ENCODE measurements around the gene ZBTB5. TPM values are rescaled to one million over a fixed set of nuclear protein-coding genes. Genes with fewer than 3 reads are reported as not detected.

The ZBTB5 gene
- total and polyA plus RNA-seq, 2 of the 4 experiments (the other 2 are of a cell fraction) = 6.3 to 9.1 TPM

DNA sequence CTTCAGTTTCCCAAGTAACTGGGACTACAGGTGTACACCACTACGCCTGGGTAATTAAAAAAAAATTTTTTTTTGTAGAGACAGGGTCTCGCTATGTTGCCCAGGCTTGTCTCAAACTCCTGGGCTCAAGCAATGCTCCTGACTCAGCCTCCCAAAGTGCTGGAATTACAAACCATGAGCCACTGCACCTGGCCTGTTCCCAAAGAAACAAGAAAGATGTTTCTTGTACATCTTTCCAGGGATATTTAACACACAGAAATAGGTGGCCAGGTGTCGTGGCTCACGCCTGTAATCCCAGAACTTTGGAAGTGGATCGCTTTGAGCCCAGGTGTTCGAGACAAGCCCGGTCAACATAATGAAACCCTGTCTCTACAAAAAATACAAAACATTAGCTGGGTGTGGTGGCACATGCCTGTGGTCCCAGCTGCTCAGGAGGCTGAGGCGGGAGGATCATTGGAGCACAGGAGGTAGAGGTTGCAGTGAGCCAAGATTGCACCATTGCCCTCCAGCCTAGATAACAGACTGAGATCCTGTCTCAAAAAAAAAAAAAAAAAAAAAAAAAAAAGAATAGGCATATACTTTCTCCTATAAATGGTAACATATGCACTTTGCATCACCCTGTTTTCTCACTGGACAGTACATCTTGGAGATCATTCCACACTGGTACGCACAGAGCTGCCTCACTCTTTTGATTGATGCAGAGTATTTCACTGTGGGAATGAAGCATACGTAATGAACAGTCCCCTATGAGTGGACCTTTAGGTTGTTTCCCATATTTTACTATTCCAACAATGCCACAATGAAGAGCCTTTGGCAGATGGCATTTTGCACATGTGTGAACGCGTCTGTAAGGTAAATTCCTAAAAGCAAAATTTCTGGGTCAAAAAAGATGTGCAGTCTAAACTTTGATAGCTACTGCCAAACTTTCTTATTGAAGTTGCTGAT lies 44.7 kb downstream of the ZBTB5 start (continued):
- TF ChIP-seq, protein P1, sequence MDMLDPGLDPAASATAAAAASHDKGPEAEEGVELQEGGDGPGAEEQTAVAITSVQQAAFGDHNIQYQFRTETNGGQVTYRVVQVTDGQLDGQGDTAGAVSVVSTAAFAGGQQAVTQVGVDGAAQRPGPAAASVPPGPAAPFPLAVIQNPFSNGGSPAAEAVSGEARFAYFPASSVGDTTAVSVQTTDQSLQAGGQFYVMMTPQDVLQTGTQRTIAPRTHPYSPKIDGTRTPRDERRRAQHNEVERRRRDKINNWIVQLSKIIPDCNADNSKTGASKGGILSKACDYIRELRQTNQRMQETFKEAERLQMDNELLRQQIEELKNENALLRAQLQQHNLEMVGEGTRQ (IDR thresholded peaks at IDR 0.05; ENCODE audit: low read depth, low read length) = no peak

DNA sequence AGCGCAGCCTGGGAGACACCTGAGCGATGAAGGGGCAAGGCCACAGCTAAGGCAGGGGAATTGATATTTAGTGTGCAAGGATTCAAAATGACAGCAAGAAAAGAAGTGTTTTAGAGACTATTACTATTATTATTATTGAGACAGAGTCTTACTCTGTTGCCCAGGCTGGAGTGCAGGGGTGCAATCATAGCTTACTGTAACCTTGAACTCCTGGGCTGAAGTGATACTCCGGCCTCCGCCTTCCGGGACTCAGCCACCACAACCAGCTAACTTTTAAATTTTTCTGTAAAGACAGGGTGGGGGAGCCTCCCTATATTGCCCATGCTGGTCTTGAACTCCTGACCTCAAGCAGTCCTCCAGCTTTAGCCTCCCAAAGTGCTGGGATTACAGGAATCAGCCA lies 46.0 kb downstream of the ZBTB5 start:
- intact Hi-C loops (cut with micrococcal nuclease) (loop anchor here (5.0 kb wide), 1 partner anchor 43 kb away; no protein-coding TSS in a partner anchor), dilution Hi-C loops (cut with HindIII; ENCODE audit: low sequenced_read_pairs, unreplicated experiment) (no loop called here), in situ Hi-C loops (cut with MboI; ENCODE audit: low sequenced_read_pairs) (no loop called here)
- no peak overlapping the region for H3K23ac ChIP-seq (ENCODE audit: low read depth, low read length)
- H2BK5ac ChIP-seq (ENCODE audit: low read depth, low read length, poor library complexity, severe bottlenecking) = no peak overlapping the region
- TF ChIP-seq POLR2A (IDR thresholded peaks at IDR 0.05; ENCODE audit: low read depth, low read length) = no peak
- peaks cover 9% of the 10 kb centered on the region for H3K4me1 ChIP-seq (ENCODE audit: control insufficient read depth, insufficient read depth, low read length)
- ChIA-PET CTCF (no interaction called here), POLR2A (ENCODE audit: unreplicated experiment) (no interaction called here)
- no peak overlapping the region for H3K18ac ChIP-seq (ENCODE audit: low read depth, low read length)
- H2AK5ac ChIP-seq (ENCODE audit: low read depth, low read length) = no peak overlapping the region
- H2BK15ac ChIP-seq (ENCODE audit: low read depth, low read length) = no peak overlapping the region
- H3K9me1 ChIP-seq (ENCODE audit: insufficient read depth, low read length) = peaks cover 13% of the 10 kb centered on the region
- H3K56ac ChIP-seq (ENCODE audit: extremely low read depth, insufficient read depth, low read length) = no peak overlapping the region
- no peak overlapping the region for H3K4me2 ChIP-seq (ENCODE audit: low read depth, low read length)
- H3K9me3 ChIP-seq (ENCODE audit: control insufficient read depth, insufficient read depth, low read length) = no peaks in the 10 kb centered on the region
- H4K20me1 ChIP-seq (ENCODE audit: insufficient read depth, low read length) = peaks cover 9% of the 10 kb centered on the region
- H4K8ac ChIP-seq (ENCODE audit: low read depth in 2 of 2, low read length in 2 of 2) = no peak overlapping the region
- H4K5ac ChIP-seq (ENCODE audit: low read depth, low read length) = no peak overlapping the region
- no peak overlapping the region for H2BK120ac ChIP-seq (ENCODE audit: low read depth, low read length)
- H2BK20ac ChIP-seq (ENCODE audit: low read depth, low read length) = no peak overlapping the region
- no peak overlapping the region for H3K27ac ChIP-seq (ENCODE audit: insufficient read depth, low read length)
- ATAC-seq (ENCODE audit: low read depth) (no peak), DNase-seq (no peak)
- H3K36me3 ChIP-seq (ENCODE audit: control insufficient read depth, insufficient read depth, low read length) = no peaks in the 10 kb centered on the region
- H3K9ac ChIP-seq (ENCODE audit: low read depth, low read length) = no peak overlapping the region
- H3K27me3 ChIP-seq (ENCODE audit: control insufficient read depth, insufficient read depth, low read length) = no peaks in the 10 kb centered on the region
- no CpG with 5 or more reads among the region's 5 CpGs for WGBS, 2 experiments (ENCODE audit: extremely low coverage in 2 of 2, insufficient read length in 1 of 2)
- no peak overlapping the region for H4K91ac ChIP-seq (ENCODE audit: insufficient read depth, low read depth, low read length)
- no peak overlapping the region for H3K14ac ChIP-seq (replicated peaks; ENCODE audit: low read depth, low read length)
- H2AK9ac ChIP-seq (replicated peaks; ENCODE audit: low read depth, low read length, poor library complexity) = no peak overlapping the region
- H3K4ac ChIP-seq (ENCODE audit: low read depth, low read length) = no peak overlapping the region
- no peak overlapping the region for H2AFZ ChIP-seq (replicated peaks; ENCODE audit: low read length, poor library complexity)
- BruUV-seq (replicated peaks) = no TSS peak
- no peak overlapping the region for H3K4me3 ChIP-seq (ENCODE audit: insufficient read depth, low read depth, low read length)
- peaks cover 8 to 20% of the 10 kb centered on the region in 2 experiments for H3K79me1 ChIP-seq (ENCODE audit: low read depth in 1 of 2, low read length in 2 of 2)

Measured in IMR-90 (cell line).